Mucosa of stomach (tissue), 1 donor: ENCODE measurements around the gene PBX3.

Experiments used
- H3K27me3 ChIP-seq: one replicate; pipeline ENCODE4 v1.7.0; 2013; ENCODE audit warnings: mild to moderate bottlenecking, low read length; ENCODE audit not compliant: control insufficient read depth, insufficient read depth
- H3K36me3 ChIP-seq: one replicate; pipeline ENCODE4 v1.7.0; 2013; ENCODE audit warnings: low read length; ENCODE audit not compliant: control insufficient read depth, insufficient read depth
- H3K4me1 ChIP-seq: one replicate; pipeline ENCODE4 v1.7.0; 2013; ENCODE audit warnings: mild to moderate bottlenecking, low read length; ENCODE audit not compliant: control insufficient read depth, insufficient read depth
- H3K4me3 ChIP-seq: one replicate; pipeline ENCODE4 v1.7.0; 2013; ENCODE audit warnings: low read length
- H3K9ac ChIP-seq: one replicate; pipeline ENCODE4 v1.7.0; 2013; ENCODE audit warnings: mild to moderate bottlenecking, low read length, moderate library complexity
- H3K9me3 ChIP-seq: one replicate; pipeline ENCODE4 v1.7.0; 2013; ENCODE audit warnings: mild to moderate bottlenecking, low read length, moderate library complexity; ENCODE audit not compliant: control insufficient read depth
- donor health status: Pancreatic carcinoma.

Gene PBX3

DNA sequence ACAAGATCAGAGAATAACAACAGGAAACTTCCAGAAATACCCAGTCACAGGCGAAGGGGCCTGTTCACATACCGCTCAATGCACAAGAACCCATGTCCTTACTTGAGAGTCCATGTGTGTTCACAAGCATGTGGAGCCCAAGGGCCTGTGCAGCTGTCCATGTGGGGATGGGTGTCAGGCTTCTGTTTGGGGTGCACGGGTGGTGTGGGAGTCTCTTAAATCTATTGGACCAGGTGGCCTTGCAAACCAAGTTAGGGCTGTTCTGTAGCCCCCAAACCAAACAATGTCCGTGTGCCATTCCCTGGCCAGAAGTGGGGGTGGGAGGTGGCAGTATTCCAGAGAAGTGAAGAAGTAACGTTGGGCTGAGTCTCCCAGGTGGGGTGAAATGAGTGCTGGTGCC is 222.3 kb downstream of the PBX3 start:
- no peaks in the 10 kb centered on the region for H3K27me3 ChIP-seq
- H3K4me3 ChIP-seq = no peak overlapping the region
- H3K4me1 ChIP-seq = no peaks in the 10 kb centered on the region
- H3K9me3 ChIP-seq = no peaks in the 10 kb centered on the region
- no peak overlapping the region for H3K9ac ChIP-seq
- no peaks in the 10 kb centered on the region for H3K36me3 ChIP-seq

DNA sequence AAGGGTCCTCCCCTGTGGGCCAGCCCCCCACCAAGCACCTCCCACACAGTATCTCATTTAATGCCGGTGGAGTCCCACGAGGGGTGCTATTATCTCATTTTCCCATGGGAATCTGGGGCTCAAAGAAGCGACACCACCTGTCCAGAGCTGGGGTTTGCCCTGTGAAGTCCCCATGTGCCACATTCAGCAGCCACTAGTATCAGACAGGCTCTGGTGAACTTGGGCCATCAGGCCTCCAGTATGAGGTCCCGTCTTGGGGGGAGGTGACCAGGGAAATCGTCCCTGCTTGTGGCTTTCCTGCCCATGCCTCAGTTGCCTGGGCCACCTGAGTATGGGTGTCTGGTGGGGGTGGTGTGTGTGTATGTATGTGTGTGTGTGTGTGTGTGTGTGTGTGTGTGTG is 222.7 kb downstream of the PBX3 start:
- Histone ChIP-seq H3K9ac (no peak overlapping the region), H3K4me1 (no peaks in the 10 kb centered on the region), H3K4me3 (no peak overlapping the region), H3K36me3 (no peaks in the 10 kb centered on the region), H3K9me3 (no peaks in the 10 kb centered on the region), H3K27me3 (no peaks in the 10 kb centered on the region)

DNA sequence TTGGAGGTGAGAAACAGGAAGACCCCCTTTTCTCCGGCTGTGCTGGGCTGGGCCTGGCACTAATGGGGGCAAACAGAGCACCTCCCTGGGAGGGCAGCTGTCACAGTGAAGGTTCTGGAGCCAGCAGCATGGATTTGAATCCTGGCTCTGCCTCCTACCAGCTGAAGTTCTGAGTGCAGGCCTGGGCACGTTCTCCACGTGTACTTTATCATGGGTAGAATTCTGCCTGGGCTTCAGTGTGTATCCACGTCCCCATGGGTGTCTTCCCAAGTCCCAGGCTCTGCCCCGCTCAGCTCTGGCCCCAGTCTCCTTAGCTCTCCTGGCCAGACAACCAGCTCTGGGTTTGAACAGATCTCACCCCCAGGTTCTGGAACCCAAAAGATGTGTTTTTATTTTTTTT is 223.2 kb downstream of the PBX3 start:
- no peak overlapping the region for H3K9ac ChIP-seq
- no peaks in the 10 kb centered on the region for H3K27me3 ChIP-seq
- no peaks in the 10 kb centered on the region for H3K4me1 ChIP-seq
- H3K9me3 ChIP-seq = no peaks in the 10 kb centered on the region
- no peak overlapping the region for H3K4me3 ChIP-seq
- H3K36me3 ChIP-seq = no peaks in the 10 kb centered on the region

DNA sequence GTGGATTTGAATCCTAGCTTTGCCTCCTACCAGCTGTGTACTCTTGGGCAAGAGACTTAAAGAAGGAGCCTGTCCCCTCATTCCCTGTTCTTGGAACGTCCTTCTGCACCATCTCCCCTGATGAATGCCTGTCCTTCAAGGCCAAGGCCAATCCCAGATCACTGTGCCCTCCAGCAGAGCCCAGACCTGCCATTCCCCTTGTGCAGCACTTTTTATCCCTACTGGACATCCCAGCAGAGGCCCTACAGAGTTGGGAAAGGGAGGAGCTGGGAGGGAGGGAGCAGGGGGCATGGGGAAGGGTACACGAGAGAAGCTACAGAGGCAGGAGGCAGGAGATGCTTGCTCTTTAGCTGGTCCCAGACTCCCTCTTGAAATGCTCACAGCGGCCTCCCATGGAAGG is 223.9 kb downstream of the PBX3 start:
- Histone ChIP-seq H3K4me1 (no peaks in the 10 kb centered on the region), H3K9me3 (no peaks in the 10 kb centered on the region), H3K9ac (no peak overlapping the region), H3K27me3 (no peaks in the 10 kb centered on the region), H3K4me3 (no peak overlapping the region), H3K36me3 (no peaks in the 10 kb centered on the region)

DNA sequence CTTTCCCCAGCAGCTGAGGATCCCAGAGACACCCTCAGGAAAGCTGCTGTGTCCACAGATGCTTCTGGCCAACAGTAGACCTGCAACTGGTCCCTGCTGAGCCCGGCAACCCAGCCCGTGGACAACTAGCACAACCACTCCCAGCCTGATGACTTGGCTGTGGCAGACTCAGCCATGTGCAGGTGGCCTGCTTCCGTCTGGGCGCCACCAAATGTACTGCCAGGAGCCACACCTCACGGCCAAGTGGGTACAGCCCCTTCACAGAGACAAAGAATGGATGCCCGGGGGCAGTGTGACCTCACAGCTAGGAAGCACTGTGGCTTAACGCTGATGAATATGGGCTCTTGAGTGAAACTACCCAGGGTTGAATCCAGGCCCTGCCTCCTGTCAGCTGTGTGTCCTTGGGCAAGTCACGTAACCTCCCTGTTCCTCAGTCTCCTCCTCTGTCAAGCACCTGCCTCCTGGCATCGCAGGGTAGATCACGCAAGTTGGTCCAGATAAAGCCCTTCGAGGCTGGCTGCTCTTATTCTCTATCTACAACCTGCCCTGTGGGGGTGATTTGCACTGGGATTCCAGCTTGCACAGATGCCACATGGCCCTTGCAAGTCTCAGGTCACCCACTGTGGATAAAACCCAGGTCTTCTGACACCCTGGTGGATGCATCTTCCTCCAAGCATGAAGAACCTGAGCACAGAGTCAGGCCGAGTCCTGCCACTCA is 225.0 kb downstream of the PBX3 start:
- H3K4me1 ChIP-seq = no peaks in the 10 kb centered on the region
- H3K36me3 ChIP-seq = no peaks in the 10 kb centered on the region
- no peaks in the 10 kb centered on the region for H3K9me3 ChIP-seq
- no peak overlapping the region for H3K9ac ChIP-seq
- no peaks in the 10 kb centered on the region for H3K27me3 ChIP-seq
- H3K4me3 ChIP-seq = no peak overlapping the region

DNA sequence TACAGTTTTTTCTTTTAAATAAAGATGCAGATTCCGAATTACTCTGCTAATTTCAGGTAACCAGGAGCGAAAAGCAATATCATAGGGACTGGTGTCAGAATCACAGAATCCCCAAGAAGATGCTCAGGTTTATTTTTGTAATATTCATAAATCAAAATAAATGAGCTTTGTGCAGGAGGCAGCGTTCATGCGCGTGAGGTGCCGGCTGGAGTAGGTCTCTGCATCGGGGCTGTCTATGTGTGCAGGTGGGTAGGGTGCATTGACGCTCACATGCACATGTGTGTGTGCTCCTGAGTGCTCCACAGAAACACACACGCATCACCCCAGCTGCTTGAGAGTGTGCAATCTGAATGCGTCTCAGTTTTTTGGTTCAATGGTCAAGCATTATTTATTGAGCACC is 226.4 kb downstream of the PBX3 start:
- Histone ChIP-seq H3K4me3 (no peak overlapping the region), H3K9me3 (no peaks in the 10 kb centered on the region), H3K36me3 (no peaks in the 10 kb centered on the region), H3K27me3 (no peaks in the 10 kb centered on the region), H3K4me1 (no peaks in the 10 kb centered on the region), H3K9ac (no peak overlapping the region)

DNA sequence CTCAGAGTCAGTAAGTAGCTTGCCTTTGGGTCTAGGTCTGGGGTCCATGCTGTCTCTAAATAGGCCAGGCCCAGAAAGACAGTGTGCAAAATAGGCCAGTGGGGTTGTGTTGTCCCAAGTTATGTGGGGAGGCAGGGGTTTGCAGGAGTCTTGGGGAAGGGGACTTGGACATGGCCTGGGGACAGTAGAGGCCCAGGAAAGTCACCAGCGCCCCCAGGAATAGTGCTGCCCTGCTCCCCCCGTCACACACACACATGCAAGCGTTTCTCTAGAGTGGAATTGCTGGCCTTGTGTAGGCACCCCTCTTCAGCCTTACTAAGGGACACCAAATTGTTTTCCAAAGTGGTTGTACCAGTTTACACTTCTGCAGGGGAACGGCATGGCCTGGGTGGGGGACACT is 227.5 kb downstream of the PBX3 start:
- H3K9ac ChIP-seq = no peak overlapping the region

DNA sequence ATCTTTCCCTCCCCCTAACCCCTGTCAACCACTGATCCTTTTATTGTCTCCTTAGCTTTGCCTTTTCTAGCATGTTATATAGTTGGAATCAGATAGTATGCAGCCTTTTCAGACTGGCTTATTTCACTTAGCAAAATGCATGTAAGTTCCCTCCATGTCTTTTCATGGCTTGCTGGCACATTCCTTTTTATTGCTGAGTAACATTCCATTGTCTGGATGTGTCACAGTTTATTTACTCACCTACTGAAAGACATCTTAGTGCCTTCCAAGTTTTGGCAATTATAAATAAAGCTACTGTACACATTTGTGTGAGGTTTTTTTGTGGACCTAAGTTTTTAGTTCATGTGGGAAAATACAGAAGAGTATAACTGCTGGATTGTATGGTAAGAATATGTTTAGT is 230.1 kb downstream of the PBX3 start:
- Histone ChIP-seq H3K9me3 (no peaks in the 10 kb centered on the region), H3K9ac (no peak overlapping the region), H3K36me3 (no peaks in the 10 kb centered on the region), H3K27me3 (no peaks in the 10 kb centered on the region), H3K4me1 (no peaks in the 10 kb centered on the region), H3K4me3 (no peak overlapping the region)

More for the DNA sequence above, 227.5 kb downstream of the PBX3 start:
- no peak overlapping the region for H3K4me3 ChIP-seq
- H3K4me1 ChIP-seq = no peaks in the 10 kb centered on the region
- no peaks in the 10 kb centered on the region for H3K36me3 ChIP-seq
- no peaks in the 10 kb centered on the region for H3K27me3 ChIP-seq
- no peaks in the 10 kb centered on the region for H3K9me3 ChIP-seq

DNA sequence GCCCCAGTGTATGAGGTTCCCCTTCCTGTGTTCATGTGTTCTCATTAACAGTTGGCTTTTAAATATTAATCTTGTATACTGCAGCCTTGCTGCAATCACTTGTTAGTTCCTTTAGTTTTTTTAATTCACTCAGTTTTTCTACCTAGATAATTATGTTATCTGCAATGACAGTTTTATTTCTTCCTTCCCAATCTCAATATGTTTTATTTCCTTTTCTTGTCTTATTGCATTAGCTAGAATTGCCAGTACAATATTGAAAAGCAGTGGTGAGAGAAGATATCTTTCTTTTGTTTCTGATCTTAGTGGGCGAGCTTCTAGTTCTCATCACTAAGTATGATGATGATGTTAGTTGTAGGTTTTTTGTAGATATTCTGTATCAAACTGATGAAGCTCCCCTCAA is 232.2 kb downstream of the PBX3 start:
- Histone ChIP-seq H3K9ac (no peak overlapping the region), H3K4me3 (no peak overlapping the region), H3K27me3 (peaks cover 5% of the 10 kb centered on the region), H3K9me3 (no peaks in the 10 kb centered on the region), H3K36me3 (no peaks in the 10 kb centered on the region), H3K4me1 (no peaks in the 10 kb centered on the region)

DNA sequence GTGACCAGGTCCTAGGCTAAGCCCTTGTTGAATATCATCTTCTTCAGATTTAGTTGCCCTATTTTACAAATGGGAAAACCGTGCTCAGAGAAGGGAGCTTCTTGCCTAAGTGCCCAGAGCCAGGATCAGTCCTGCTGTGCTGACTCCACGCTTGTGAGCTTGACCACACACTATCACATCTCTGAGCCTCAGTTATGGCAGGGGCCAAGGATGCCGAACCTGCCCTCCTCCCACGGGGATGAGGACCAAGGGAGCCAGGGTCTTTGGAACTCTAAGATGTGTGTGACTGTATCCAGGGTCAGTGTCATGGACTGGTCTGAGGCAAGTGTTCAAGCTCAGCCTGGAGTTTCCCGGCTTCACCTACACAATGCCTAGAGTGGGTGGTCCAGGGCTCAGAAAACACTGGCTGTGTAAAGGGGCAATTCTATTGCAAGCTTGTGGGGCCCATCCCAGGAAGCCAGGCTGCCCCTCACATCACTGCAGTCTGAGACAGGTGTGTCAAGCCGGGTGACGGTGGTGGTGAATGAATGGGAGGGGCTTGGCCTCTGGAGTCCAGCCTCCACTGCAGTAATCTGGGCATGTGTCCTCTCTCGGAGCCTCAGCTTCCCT is 235.7 kb downstream of the PBX3 start:
- Histone ChIP-seq H3K9ac (no peak overlapping the region), H3K4me3 (no peak overlapping the region), H3K4me1 (no peaks in the 10 kb centered on the region), H3K36me3 (no peaks in the 10 kb centered on the region), H3K27me3 (peaks cover 5% of the 10 kb centered on the region), H3K9me3 (no peaks in the 10 kb centered on the region)

DNA sequence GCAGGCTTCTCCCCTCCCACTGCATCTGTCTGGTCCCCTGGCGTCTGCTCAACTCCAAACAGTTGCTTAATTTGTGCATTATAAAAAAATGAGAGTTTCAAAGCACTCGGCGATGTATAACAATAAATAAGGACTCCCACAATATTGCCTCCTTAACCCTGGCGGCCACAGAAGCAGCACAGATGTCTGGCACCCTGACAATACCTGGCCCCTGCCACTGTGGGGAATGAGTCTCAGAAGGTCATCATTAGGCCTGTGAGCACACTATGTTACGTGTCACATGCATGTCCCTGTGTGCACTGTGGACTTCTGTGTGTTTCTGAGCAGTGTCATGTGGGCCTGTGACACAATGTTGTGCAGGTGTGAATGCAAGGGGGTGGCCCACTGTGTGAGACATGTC is 236.5 kb downstream of the PBX3 start:
- Histone ChIP-seq H3K9ac (no peak overlapping the region), H3K27me3 (peaks cover 5% of the 10 kb centered on the region), H3K4me1 (no peaks in the 10 kb centered on the region), H3K36me3 (no peaks in the 10 kb centered on the region), H3K4me3 (no peak overlapping the region), H3K9me3 (no peaks in the 10 kb centered on the region)

DNA sequence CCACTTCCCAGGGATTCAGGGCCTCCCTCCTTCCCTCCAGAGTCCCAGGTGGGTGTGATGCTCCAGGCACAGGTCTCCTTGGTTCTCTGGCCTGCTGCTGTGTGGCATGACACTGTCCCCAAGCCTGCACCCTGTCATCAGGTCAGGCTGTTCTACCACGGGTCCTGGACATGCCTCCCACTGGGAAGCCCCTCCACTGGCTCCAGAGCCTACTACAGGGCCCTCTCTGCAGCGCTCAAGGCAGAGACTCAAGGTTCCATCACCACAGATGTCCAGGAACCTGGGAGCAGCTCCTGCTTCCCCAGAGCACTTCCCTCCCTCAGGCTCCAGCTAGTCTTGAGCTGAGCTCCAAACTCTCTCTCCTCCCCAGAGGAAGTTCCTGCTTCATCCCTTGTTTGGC is 237.3 kb downstream of the PBX3 start:
- no peaks in the 10 kb centered on the region for H3K9me3 ChIP-seq
- peaks cover 5% of the 10 kb centered on the region for H3K27me3 ChIP-seq
- H3K9ac ChIP-seq = no peak overlapping the region
- no peaks in the 10 kb centered on the region for H3K4me1 ChIP-seq
- no peaks in the 10 kb centered on the region for H3K36me3 ChIP-seq
- no peak overlapping the region for H3K4me3 ChIP-seq
